Astrocyte (in vitro differentiated cells and primary cell): ENCODE results near the gene SSBP3. TPM values are rescaled to one million over a fixed set of nuclear protein-coding genes. Genes with fewer than 3 reads are reported as not detected.

Experiments
- DNase-seq: peaks from one replicate; pipeline ENCODE4 v3.0.0-alpha.2; 2010; ENCODE audit warnings: low read depth
- FAIRE-seq: peaks from 2 replicates; lab custom pipeline; 2011; peaks lifted over from hg19 to GRCh38; lab: Jason Lieb, UNC
- H2AFZ ChIP-seq: 2 replicates; pipeline ENCODE4 v1.6.0; 2012; ENCODE audit warnings: low read depth, low read length, inconsistent platforms
- H3K27ac ChIP-seq: 2 replicates; pipeline ENCODE4 v1.5.1; 2011; ENCODE audit warnings: low read depth, low read length, inconsistent platforms
- H3K27me3 ChIP-seq: 2 replicates; pipeline ENCODE4 v1.6.0; 2011; ENCODE audit warnings: low read length, inconsistent platforms; ENCODE audit not compliant: insufficient read depth
- H3K36me3 ChIP-seq: 2 replicates; pipeline ENCODE4 v1.5.1; 2011; ENCODE audit warnings: low read length, inconsistent platforms; ENCODE audit not compliant: insufficient read depth
- H3K4me1 ChIP-seq: 2 replicates; pipeline ENCODE4 v1.5.1; 2011; ENCODE audit warnings: low read length, inconsistent platforms; ENCODE audit not compliant: insufficient read depth
- H3K4me2 ChIP-seq: 2 replicates; pipeline ENCODE4 v1.6.0; 2012; ENCODE audit warnings: low read length, inconsistent platforms
- H3K4me3 ChIP-seq: 2 replicates; pipeline ENCODE4 v1.5.1; 2011; ENCODE audit warnings: low read depth, mild to moderate bottlenecking, low read length, inconsistent platforms; ENCODE audit not compliant: insufficient read depth
- H3K79me2 ChIP-seq: 2 replicates; pipeline ENCODE4 v1.6.0; 2012; ENCODE audit warnings: mild to moderate bottlenecking, low read length, inconsistent platforms; ENCODE audit not compliant: insufficient read depth
- H3K9ac ChIP-seq: 2 replicates; pipeline ENCODE4 v1.6.0; 2012; ENCODE audit warnings: mild to moderate bottlenecking, low read length, inconsistent platforms
- H3K9me3 ChIP-seq: 2 replicates; pipeline ENCODE4 v1.5.1; 2012; ENCODE audit warnings: low read depth, mild to moderate bottlenecking, low read length, inconsistent platforms; ENCODE audit not compliant: insufficient read depth
- H4K20me1 ChIP-seq: 2 replicates; pipeline ENCODE4 v1.6.0; 2012; ENCODE audit warnings: low read length, inconsistent platforms; ENCODE audit not compliant: insufficient read depth
- H3K27ac Mint-ChIP-seq: one replicate; pipeline ENCODE4 v1.8.0; 2021; ENCODE audit warnings: mild to moderate bottlenecking, mixed read lengths; ENCODE audit not compliant: unreplicated experiment
- H3K27me3 Mint-ChIP-seq: one replicate; pipeline ENCODE4 v1.8.0; 2021; ENCODE audit warnings: low read depth, mixed read lengths; ENCODE audit not compliant: unreplicated experiment
- H3K36me3 Mint-ChIP-seq: one replicate; pipeline ENCODE4 v1.8.0; 2021; ENCODE audit warnings: low read depth, mixed read lengths; ENCODE audit not compliant: unreplicated experiment
- H3K4me1 Mint-ChIP-seq: one replicate; pipeline ENCODE4 v1.8.0; 2021; ENCODE audit warnings: low read depth, mixed read lengths; ENCODE audit not compliant: unreplicated experiment
- H3K4me3 Mint-ChIP-seq: one replicate; pipeline ENCODE4 v1.8.0; 2021; ENCODE audit warnings: mild to moderate bottlenecking, moderate library complexity, mixed read lengths; ENCODE audit not compliant: unreplicated experiment
- H3K9me3 Mint-ChIP-seq: one replicate; pipeline ENCODE4 v1.8.0; 2021; ENCODE audit warnings: mild to moderate bottlenecking, mixed read lengths; ENCODE audit not compliant: unreplicated experiment
- CTCF ChIP-seq: IDR thresholded peaks from 2 replicates; pipeline ENCODE4 v1.5.1; 2011; ENCODE audit warnings: low read depth, mild to moderate bottlenecking, inconsistent platforms, low read length, moderate library complexity; ENCODE audit not compliant: insufficient read depth
- EZH2 ChIP-seq: IDR thresholded peaks from 2 replicates; pipeline ENCODE4 v1.6.1; 2012; ENCODE audit warnings: mild to moderate bottlenecking, low read length, inconsistent platforms; ENCODE audit not compliant: insufficient read depth
- total RNA-seq: library from RNA; stranded (reverse); gene quantifications from 2 replicates; pipeline ENCODE4 v1.2.1, GENCODE V29; 2021

SSBP3 gene
- total RNA-seq, 1 donor from 2014 or later: 89.8 TPM

GRCh38 chr1:54311506-54311905 lies 94.7 kb downstream of the SSBP3 start:
- Histone ChIP-seq H3K79me2 (peaks cover 27% of the 10 kb centered on the region), H4K20me1 (peaks cover 60% of the 10 kb centered on the region), H3K4me3 (no peak overlapping the region), H3K9ac (no peak overlapping the region), H2AFZ (no peak overlapping the region), H3K27me3 (no peaks in the 10 kb centered on the region), H3K4me1 (peaks cover 19% of the 10 kb centered on the region), H3K27ac (no peak overlapping the region), H3K9me3 (no peaks in the 10 kb centered on the region), H3K4me2 (no peak overlapping the region), H3K36me3 (no peaks in the 10 kb centered on the region)
- Mint-ChIP-seq H3K4me1 (peaks cover 43% of the 10 kb centered on the region), H3K36me3 (peaks cover 16% of the 10 kb centered on the region), H3K27me3 (no peaks in the 10 kb centered on the region), H3K4me3 (no peak overlapping the region), H3K27ac (no peak overlapping the region), H3K9me3 (no peaks in the 10 kb centered on the region)
- FAIRE-seq: no peak
- TF ChIP-seq EZH2 (no peak), CTCF (no peak)
- DNase-seq: no peak

DNA sequence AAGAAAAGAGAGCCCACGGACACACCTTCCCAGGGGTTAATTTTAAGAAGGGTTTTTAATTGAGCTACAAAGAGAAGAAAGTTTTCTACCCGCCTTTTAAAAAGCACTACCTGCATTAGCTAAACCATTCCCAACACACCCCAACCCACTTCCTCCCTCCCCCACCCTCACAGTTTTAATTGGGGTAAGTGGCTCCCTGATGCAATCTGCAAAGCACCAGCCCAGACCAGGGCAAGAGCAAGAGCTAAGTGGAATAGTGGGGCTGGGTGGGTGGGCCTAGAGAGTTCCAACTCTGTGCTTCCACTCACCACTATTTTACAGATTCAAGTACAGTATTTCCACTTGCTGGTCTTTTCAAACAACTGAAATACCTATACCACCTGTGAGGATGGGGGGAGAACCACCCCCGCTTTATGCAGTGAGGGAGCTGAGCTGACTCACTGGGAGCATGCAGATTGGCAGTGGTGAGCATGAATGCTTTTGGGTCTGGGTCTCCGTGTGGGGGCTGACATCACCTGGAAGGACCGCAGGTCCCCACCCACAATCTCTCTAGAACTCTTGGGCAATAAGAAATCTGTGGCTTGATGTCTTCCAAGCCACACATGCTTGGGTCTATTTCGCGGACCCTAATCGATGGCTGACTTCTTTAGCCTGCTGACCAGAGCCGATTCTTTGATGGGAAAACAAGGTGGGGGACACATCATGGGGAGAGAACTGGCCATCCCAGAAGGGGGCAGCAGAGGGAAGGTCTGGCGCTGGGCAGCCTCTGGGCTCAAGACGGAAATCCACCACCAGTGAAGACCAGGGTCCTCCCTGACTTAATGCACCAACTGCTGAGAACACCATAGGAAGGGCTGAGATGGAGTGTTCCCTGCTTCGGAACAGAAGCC lies 95.5 kb downstream of the SSBP3 start:
- no peak for FAIRE-seq
- TF ChIP-seq EZH2 (no peak), CTCF (peak; percentile 46)
- Mint-ChIP-seq H3K9me3 (no peaks in the 10 kb centered on the region), H3K4me3 (no peak overlapping the region), H3K27ac (peak overlapping the region; percentile 80), H3K36me3 (peaks cover 16% of the 10 kb centered on the region), H3K4me1 (peaks cover 43% of the 10 kb centered on the region), H3K27me3 (no peaks in the 10 kb centered on the region)
- Histone ChIP-seq H3K4me3 (no peak overlapping the region), H3K79me2 (peaks cover 35% of the 10 kb centered on the region), H3K27ac (no peak overlapping the region), H3K9me3 (no peaks in the 10 kb centered on the region), H3K27me3 (no peaks in the 10 kb centered on the region), H3K4me1 (peaks cover 19% of the 10 kb centered on the region), H3K4me2 (peak overlapping the region; percentile 9), H3K9ac (no peak overlapping the region), H2AFZ (no peak overlapping the region), H3K36me3 (no peaks in the 10 kb centered on the region), H4K20me1 (peaks cover 68% of the 10 kb centered on the region)
- peak; percentile 29 for DNase-seq
